Parathyroid adenoma (tissue), 2 donors: ENCODE measurements around the gene CNOT6.
"Not testable (repeated sequence)": the region's sequence is repeated elsewhere in the genome, so short reads cannot be mapped to it uniquely, and the experiment has no call there.

Experiments
- H2AFZ ChIP-seq: fragments of 300-600 bp; sonication (generic); one replicate; pipeline ENCODE4 v1.7.0; 2017; ENCODE audit warnings: antibody characterized with exemption, mild to moderate bottlenecking
- H3K27ac ChIP-seq: fragments of 300-600 bp; sonication (generic); one replicate; pipeline ENCODE4 v1.7.0; 2017
- H3K27me3 ChIP-seq: fragments of 300-600 bp; sonication (generic); one replicate; pipeline ENCODE4 v1.7.0; 2017; ENCODE audit warnings: low read length; ENCODE audit not compliant: control insufficient read depth, insufficient read depth
- H3K36me3 ChIP-seq: fragments of 300-600 bp; sonication (generic); one replicate; pipeline ENCODE4 v1.7.0; 2017; ENCODE audit warnings: low read length; ENCODE audit not compliant: control insufficient read depth, insufficient read depth
- H3K4me1 ChIP-seq: fragments of 300-600 bp; sonication (generic); one replicate; pipeline ENCODE4 v1.7.0; 2017; ENCODE audit warnings: control low read depth
- H3K4me2 ChIP-seq: fragments of 300-600 bp; sonication (generic); one replicate; pipeline ENCODE4 v1.7.0; 2017; ENCODE audit warnings: low read length
- H3K4me3 ChIP-seq: fragments of 300-600 bp; sonication (generic); one replicate; pipeline ENCODE4 v1.7.0; 2017; ENCODE audit warnings: low read depth, low read length
- H3K79me2 ChIP-seq: fragments of 300-600 bp; sonication (generic); one replicate; pipeline ENCODE4 v1.7.0; 2017; ENCODE audit warnings: control low read depth
- H3K9ac ChIP-seq: fragments of 300-600 bp; sonication (generic); one replicate; pipeline ENCODE4 v1.7.0; 2017; ENCODE audit warnings: mild to moderate bottlenecking
- H3K9me3 ChIP-seq: fragments of 300-600 bp; sonication (generic); one replicate; pipeline ENCODE4 v1.7.0; 2017; ENCODE audit warnings: low read length; ENCODE audit not compliant: control insufficient read depth
- CTCF ChIP-seq: fragments of 300-600 bp; sonication (generic); IDR thresholded peaks from one replicate; pipeline ENCODE4 v1.7.0; 2017; ENCODE audit warnings: antibody characterized with exemption, mild to moderate bottlenecking
- donor health status: primary hyperparathyroidism.

CNOT6 gene

GRCh38 chr5:180526269-180526668 lies 32.1 kb downstream of the CNOT6 start:
- H3K4me1 ChIP-seq: no peaks in the 10 kb centered on the region
- H3K9ac ChIP-seq: no peak overlapping the region
- H3K4me2 ChIP-seq: no peak overlapping the region
- no peak overlapping the region for H2AFZ ChIP-seq
- H3K79me2 ChIP-seq: peaks cover 27% of the 10 kb centered on the region
- no peaks in the 10 kb centered on the region for H3K36me3 ChIP-seq
- H3K9me3 ChIP-seq: no peaks in the 10 kb centered on the region
- no peak for TF ChIP-seq CTCF
- H3K27ac ChIP-seq: no peak overlapping the region
- H3K4me3 ChIP-seq: no peak overlapping the region
- no peaks in the 10 kb centered on the region for H3K27me3 ChIP-seq

- Histone ChIP-seq H3K27me3 (no peaks in the 10 kb centered on the region), H3K4me3 (no peak overlapping the region), H3K79me2 (peaks cover 19% of the 10 kb centered on the region), H3K36me3 (no peaks in the 10 kb centered on the region), H3K9me3 (no peaks in the 10 kb centered on the region), H2AFZ (no peak overlapping the region), H3K9ac (no peak overlapping the region), H3K27ac (no peak overlapping the region), H3K4me2 (no peak overlapping the region), H3K4me1 (no peaks in the 10 kb centered on the region)
- TF ChIP-seq CTCF: no peak
These were observed 33.5 kb downstream of the CNOT6 start for GRCh38 chr5:180527659-180528058.

GRCh38 chr5:180531036-180531585 lies 36.9 kb downstream of the CNOT6 start:
- not testable (repeated sequence) for H3K4me2 ChIP-seq, H3K36me3 ChIP-seq, H2AFZ ChIP-seq, H3K4me1 ChIP-seq, H3K4me3 ChIP-seq, H3K27me3 ChIP-seq, H3K9ac ChIP-seq, H3K27ac ChIP-seq, H3K9me3 ChIP-seq
- H3K79me2 ChIP-seq: peaks cover 19% of the 10 kb centered on the region

- Histone ChIP-seq H3K79me2 (peaks cover 21% of the 10 kb centered on the region), H3K9ac (no peak overlapping the region), H3K36me3 (no peaks in the 10 kb centered on the region), H2AFZ (no peak overlapping the region), H3K27me3 (no peaks in the 10 kb centered on the region), H3K4me2 (no peak overlapping the region), H3K4me3 (no peak overlapping the region), H3K4me1 (no peaks in the 10 kb centered on the region), H3K27ac (no peak overlapping the region), H3K9me3 (no peaks in the 10 kb centered on the region)
- no peak for TF ChIP-seq CTCF
These were observed 38.1 kb downstream of the CNOT6 start for GRCh38 chr5:180532268-180532667.

GRCh38 chr5:180533845-180534244 lies 39.7 kb downstream of the CNOT6 start:
- Histone ChIP-seq H3K4me2 (no peak overlapping the region), H3K9me3 (no peaks in the 10 kb centered on the region), H3K79me2 (peaks cover 16% of the 10 kb centered on the region), H3K36me3 (no peaks in the 10 kb centered on the region), H3K27ac (no peak overlapping the region), H3K27me3 (no peaks in the 10 kb centered on the region), H3K4me1 (no peaks in the 10 kb centered on the region), H2AFZ (no peak overlapping the region), H3K4me3 (no peak overlapping the region), H3K9ac (no peak overlapping the region)
- no peak for TF ChIP-seq CTCF
